MM.1S (cell line): ENCODE data around the gene FAM181B.

Experiments
- DNase-seq: peaks from one replicate; pipeline ENCODE4 v3.0.0-alpha.2; 2015
- H2AFZ ChIP-seq: fragments of 300-600 bp; sonication (generic); 2 replicates; pipeline ENCODE4 v1.6.0; 2016; ENCODE audit warnings: antibody characterized with exemption, low read length
- H3F3A ChIP-seq: fragments of 300-600 bp; sonication (generic); 2 replicates; pipeline ENCODE4 v1.6.1; 2016; ENCODE audit warnings: mild to moderate bottlenecking, antibody characterized with exemption, low read length, moderate library complexity, mixed read lengths; ENCODE audit not compliant: insufficient read depth
- H3K27ac ChIP-seq: fragments of 300-600 bp; sonication (generic); 2 replicates; pipeline ENCODE4 v1.5.1; 2016; ENCODE audit warnings: mild to moderate bottlenecking, low read length
- H3K27me3 ChIP-seq: fragments of 300-600 bp; sonication (generic); replicated peaks from 2 replicates; pipeline ENCODE4 v1.6.0; 2016; ENCODE audit warnings: low read length; ENCODE audit not compliant: insufficient read depth
- H3K36me3 ChIP-seq: fragments of 300-600 bp; sonication (generic); replicated peaks from 2 replicates; pipeline ENCODE4 v1.6.1; 2016; ENCODE audit warnings: mild to moderate bottlenecking, low read length, mixed read lengths; ENCODE audit not compliant: insufficient read depth
- H3K4me1 ChIP-seq: fragments of 300-600 bp; sonication (generic); 2 replicates; pipeline ENCODE4 v1.6.1; 2016; ENCODE audit warnings: low read length, mixed read lengths
- H3K4me2 ChIP-seq: fragments of 300-600 bp; sonication (generic); 2 replicates; pipeline ENCODE4 v1.6.0; 2016; ENCODE audit warnings: low read depth, low read length
- H3K4me3 ChIP-seq: fragments of 300-600 bp; sonication (generic); 2 replicates; pipeline ENCODE4 v1.5.1; 2016; ENCODE audit warnings: low read length, mixed read lengths
- H3K79me2 ChIP-seq: fragments of 300-600 bp; sonication (generic); 2 replicates; pipeline ENCODE4 v1.6.1; 2016; ENCODE audit warnings: mixed run types, low read length, mixed read lengths
- H3K9ac ChIP-seq: fragments of 300-600 bp; sonication (generic); 2 replicates; pipeline ENCODE4 v1.6.1; 2016; ENCODE audit warnings: low read length, mixed read lengths
- H3K9me2 ChIP-seq: fragments of 300-600 bp; sonication (generic); replicated peaks from 2 replicates; pipeline ENCODE4 v1.6.1; 2016; ENCODE audit warnings: mild to moderate bottlenecking, low read length, mixed read lengths; ENCODE audit not compliant: insufficient read depth
- H3K9me3 ChIP-seq: fragments of 300-600 bp; sonication (generic); replicated peaks from 2 replicates; pipeline ENCODE4 v1.6.1; 2016; ENCODE audit warnings: mild to moderate bottlenecking, low read length, mixed read lengths; ENCODE audit not compliant: insufficient read depth
- H4K20me1 ChIP-seq: fragments of 300-600 bp; sonication (generic); 2 replicates; pipeline ENCODE4 v1.6.1; 2016; ENCODE audit warnings: mild to moderate bottlenecking, low read length, moderate library complexity, mixed read lengths; ENCODE audit not compliant: insufficient read depth
- EZH2 ChIP-seq: fragments of 300-600 bp; sonication (generic); optimal IDR thresholded peaks from 2 replicates; pipeline ENCODE3; 2017; ENCODE audit warnings: low read depth, mild to moderate bottlenecking, antibody characterized with exemption, low read length, mixed read lengths
- EZH2phosphoT487 ChIP-seq: fragments of 300-600 bp; sonication (generic); IDR thresholded peaks from 2 replicates; pipeline ENCODE4 v1.6.1; 2018; ENCODE audit warnings: antibody characterized with exemption, low read length
- TF ChIP-seq, protein P1 (sequence below): fragments of 300-600 bp; sonication (generic); IDR thresholded peaks from 2 replicates; pipeline ENCODE4 v1.5.1; 2016; ENCODE audit warnings: antibody characterized with exemption, low read length, mixed read lengths

The FAM181B gene

DNA sequence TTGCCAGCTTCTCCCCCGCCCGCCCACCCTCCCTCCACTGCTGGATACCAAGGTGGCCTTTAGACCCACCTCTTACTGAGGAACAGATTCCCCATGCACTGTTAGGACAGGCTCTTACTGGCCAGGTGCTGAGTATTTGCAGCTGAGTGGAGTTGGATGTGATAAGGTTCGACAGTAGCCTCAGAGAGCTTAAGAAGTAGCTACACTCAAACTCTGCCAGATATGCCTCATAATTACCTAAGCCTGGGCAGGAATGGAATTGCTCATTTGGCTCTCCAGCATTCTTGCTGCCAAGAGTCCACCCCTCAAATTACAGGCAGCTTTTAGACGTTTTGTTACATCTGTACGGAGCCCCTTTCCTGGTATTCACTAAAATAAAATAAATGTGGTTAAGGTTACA is 9.6 kb downstream of the FAM181B start:
- H3K4me2 ChIP-seq, result no peak overlapping the region
- TF ChIP-seq EZH2, result no peak
- TF ChIP-seq, protein P1, sequence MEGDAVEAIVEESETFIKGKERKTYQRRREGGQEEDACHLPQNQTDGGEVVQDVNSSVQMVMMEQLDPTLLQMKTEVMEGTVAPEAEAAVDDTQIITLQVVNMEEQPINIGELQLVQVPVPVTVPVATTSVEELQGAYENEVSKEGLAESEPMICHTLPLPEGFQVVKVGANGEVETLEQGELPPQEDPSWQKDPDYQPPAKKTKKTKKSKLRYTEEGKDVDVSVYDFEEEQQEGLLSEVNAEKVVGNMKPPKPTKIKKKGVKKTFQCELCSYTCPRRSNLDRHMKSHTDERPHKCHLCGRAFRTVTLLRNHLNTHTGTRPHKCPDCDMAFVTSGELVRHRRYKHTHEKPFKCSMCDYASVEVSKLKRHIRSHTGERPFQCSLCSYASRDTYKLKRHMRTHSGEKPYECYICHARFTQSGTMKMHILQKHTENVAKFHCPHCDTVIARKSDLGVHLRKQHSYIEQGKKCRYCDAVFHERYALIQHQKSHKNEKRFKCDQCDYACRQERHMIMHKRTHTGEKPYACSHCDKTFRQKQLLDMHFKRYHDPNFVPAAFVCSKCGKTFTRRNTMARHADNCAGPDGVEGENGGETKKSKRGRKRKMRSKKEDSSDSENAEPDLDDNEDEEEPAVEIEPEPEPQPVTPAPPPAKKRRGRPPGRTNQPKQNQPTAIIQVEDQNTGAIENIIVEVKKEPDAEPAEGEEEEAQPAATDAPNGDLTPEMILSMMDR, result no peak
- no peak for TF ChIP-seq EZH2phosphoT487
- H3F3A ChIP-seq, result no peaks in the 10 kb centered on the region
- no peaks in the 10 kb centered on the region for H3K79me2 ChIP-seq
- no peak for DNase-seq
- no peak overlapping the region for H2AFZ ChIP-seq
- H3K9me3 ChIP-seq, result no peaks in the 10 kb centered on the region
- no peaks in the 10 kb centered on the region for H4K20me1 ChIP-seq
- no peaks in the 10 kb centered on the region for H3K4me1 ChIP-seq
- H3K27me3 ChIP-seq, result no peaks in the 10 kb centered on the region
- no peaks in the 10 kb centered on the region for H3K9me2 ChIP-seq
- no peak overlapping the region for H3K4me3 ChIP-seq
- H3K9ac ChIP-seq, result no peak overlapping the region
- no peaks in the 10 kb centered on the region for H3K36me3 ChIP-seq
- H3K27ac ChIP-seq, result no peak overlapping the region

DNA sequence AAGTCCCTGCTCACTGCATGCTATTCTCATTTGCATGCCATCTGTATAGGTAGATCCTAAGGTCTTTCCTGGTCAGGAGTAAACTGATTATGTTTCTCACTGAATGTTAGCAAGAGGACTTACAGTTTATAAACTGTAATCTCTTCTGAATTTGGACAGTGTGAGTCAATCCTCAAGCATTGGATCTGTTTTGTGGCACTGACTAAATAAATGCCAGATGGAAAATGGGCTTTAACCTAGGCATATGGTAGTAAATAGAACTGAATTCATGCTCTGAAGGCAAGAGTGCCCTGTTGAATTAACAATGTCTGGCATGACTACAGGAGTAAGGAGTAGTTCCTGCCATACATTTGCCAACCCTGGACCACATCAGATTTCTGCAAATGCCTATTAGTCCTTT is 11.4 kb downstream of the FAM181B start:
- TF ChIP-seq, protein P1, result no peak
- TF ChIP-seq EZH2 (no peak), EZH2phosphoT487 (no peak)

DNA sequence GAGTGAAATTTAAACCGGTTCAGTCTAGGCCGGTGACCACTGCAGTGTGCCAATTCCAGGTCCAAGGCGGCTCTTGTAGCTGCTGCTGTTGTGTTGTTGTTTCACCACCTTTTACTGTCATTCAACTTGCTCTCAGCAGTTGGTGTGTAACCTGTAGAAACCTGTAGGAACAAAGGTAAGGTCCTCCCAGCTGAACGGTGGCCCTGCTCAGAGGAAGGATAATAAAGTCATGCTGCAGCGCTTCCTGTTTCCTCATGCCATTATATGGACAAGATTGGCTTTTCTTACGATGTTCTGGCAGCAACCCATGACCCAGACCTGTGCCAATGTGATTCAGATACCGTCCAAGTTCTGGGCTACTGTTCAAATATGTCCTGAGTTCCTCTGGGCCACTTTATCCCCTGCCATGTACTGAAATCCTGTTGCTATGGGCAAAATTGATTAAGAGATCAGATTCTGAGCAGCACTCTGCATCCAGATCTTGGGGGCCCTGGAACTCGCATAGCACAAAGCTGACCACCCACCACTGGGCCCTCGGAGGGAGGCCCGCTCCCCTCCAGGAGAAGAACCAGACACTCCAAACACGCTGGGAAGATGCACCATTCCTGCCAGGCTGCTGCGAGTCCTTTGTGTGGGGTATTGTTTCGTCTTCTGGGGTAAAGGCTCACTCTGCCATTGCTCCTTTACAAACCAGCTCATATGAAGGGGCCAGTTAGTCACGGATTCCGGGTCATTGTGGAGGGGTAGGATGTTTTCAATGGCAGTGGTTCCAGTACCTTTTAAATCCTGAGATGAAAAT is 13.2 kb downstream of the FAM181B start:
- H3F3A ChIP-seq, result no peaks in the 10 kb centered on the region
- no peak for TF ChIP-seq EZH2
- TF ChIP-seq, protein P1, result no peak
- no peak for TF ChIP-seq EZH2phosphoT487
- H3K9me2 ChIP-seq, result no peaks in the 10 kb centered on the region
- DNase-seq, result no peak
- no peaks in the 10 kb centered on the region for H3K79me2 ChIP-seq
- H3K4me2 ChIP-seq, result no peak overlapping the region
- H3K4me3 ChIP-seq, result no peak overlapping the region
- H3K9me3 ChIP-seq, result no peaks in the 10 kb centered on the region
- no peaks in the 10 kb centered on the region for H3K27me3 ChIP-seq
- H4K20me1 ChIP-seq, result no peaks in the 10 kb centered on the region
- no peak overlapping the region for H2AFZ ChIP-seq
- H3K27ac ChIP-seq, result no peak overlapping the region
- H3K4me1 ChIP-seq, result 0 out of 2 replicates have a peak, but pooled peaks cover 3% of the 10 kb centered on the region
- no peaks in the 10 kb centered on the region for H3K36me3 ChIP-seq
- no peak overlapping the region for H3K9ac ChIP-seq

More for the DNA sequence above, 11.4 kb downstream of the FAM181B start:
- Histone ChIP-seq H2AFZ (no peak overlapping the region), H3K27me3 (no peaks in the 10 kb centered on the region), H3K4me3 (no peak overlapping the region), H3K27ac (no peak overlapping the region), H3K36me3 (no peaks in the 10 kb centered on the region), H3K9me2 (no peaks in the 10 kb centered on the region), H3K9ac (no peak overlapping the region), H3F3A (no peaks in the 10 kb centered on the region), H3K9me3 (no peaks in the 10 kb centered on the region), H3K4me2 (no peak overlapping the region), H3K79me2 (no peaks in the 10 kb centered on the region), H4K20me1 (no peaks in the 10 kb centered on the region), H3K4me1 (0 out of 2 replicates have a peak, but pooled peaks cover 3% of the 10 kb centered on the region)
- no peak for DNase-seq
